ENCODE data around the gene B3GNT3.

DNA sequence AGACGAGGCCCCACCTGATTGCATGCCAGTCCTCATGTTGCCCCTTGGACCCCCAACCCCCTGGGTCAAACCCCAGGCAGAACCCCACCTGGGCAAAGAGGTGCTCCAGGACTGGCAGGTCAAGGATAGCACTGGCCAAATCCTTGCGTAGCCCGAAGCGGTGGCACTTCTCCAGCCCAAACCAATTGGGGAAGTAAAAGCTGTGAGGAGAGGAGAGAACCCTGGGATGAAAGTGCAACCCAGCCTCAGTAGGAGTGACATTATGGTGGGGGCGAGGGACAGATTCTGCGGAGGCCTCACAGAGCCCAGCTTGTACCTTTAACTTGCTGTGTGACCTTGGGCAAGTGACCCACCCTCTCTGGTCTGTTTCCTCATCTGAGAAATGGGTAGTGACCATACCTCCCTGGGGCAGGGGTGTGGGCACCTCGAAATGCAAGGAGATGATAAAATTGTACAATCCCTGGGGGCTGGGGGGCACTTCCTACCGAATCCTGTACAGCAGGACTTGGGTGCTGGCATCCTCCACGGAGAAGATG, 48.4 kb downstream of the B3GNT3 start:
- TF ChIP-seq HDAC6 (IDR thresholded peaks at IDR 0.05; ENCODE audit: low read depth, low read length) (no peak), ELF1 (tag; IDR thresholded peaks at IDR 0.05) (no peak), BCOR (IDR thresholded peaks at IDR 0.05) (peak; percentile 95)
- TF ChIP-seq, protein P1, sequence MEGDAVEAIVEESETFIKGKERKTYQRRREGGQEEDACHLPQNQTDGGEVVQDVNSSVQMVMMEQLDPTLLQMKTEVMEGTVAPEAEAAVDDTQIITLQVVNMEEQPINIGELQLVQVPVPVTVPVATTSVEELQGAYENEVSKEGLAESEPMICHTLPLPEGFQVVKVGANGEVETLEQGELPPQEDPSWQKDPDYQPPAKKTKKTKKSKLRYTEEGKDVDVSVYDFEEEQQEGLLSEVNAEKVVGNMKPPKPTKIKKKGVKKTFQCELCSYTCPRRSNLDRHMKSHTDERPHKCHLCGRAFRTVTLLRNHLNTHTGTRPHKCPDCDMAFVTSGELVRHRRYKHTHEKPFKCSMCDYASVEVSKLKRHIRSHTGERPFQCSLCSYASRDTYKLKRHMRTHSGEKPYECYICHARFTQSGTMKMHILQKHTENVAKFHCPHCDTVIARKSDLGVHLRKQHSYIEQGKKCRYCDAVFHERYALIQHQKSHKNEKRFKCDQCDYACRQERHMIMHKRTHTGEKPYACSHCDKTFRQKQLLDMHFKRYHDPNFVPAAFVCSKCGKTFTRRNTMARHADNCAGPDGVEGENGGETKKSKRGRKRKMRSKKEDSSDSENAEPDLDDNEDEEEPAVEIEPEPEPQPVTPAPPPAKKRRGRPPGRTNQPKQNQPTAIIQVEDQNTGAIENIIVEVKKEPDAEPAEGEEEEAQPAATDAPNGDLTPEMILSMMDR (IDR thresholded peaks at IDR 0.05 in 2 of 3, conservative IDR thresholded peaks at IDR 0.05 in 1 of 3; ENCODE audit: insufficient read depth in 2 of 3, low read depth in 1 of 3, low read length in 3 of 3): no peak
- TF ChIP-seq, protein P2, sequence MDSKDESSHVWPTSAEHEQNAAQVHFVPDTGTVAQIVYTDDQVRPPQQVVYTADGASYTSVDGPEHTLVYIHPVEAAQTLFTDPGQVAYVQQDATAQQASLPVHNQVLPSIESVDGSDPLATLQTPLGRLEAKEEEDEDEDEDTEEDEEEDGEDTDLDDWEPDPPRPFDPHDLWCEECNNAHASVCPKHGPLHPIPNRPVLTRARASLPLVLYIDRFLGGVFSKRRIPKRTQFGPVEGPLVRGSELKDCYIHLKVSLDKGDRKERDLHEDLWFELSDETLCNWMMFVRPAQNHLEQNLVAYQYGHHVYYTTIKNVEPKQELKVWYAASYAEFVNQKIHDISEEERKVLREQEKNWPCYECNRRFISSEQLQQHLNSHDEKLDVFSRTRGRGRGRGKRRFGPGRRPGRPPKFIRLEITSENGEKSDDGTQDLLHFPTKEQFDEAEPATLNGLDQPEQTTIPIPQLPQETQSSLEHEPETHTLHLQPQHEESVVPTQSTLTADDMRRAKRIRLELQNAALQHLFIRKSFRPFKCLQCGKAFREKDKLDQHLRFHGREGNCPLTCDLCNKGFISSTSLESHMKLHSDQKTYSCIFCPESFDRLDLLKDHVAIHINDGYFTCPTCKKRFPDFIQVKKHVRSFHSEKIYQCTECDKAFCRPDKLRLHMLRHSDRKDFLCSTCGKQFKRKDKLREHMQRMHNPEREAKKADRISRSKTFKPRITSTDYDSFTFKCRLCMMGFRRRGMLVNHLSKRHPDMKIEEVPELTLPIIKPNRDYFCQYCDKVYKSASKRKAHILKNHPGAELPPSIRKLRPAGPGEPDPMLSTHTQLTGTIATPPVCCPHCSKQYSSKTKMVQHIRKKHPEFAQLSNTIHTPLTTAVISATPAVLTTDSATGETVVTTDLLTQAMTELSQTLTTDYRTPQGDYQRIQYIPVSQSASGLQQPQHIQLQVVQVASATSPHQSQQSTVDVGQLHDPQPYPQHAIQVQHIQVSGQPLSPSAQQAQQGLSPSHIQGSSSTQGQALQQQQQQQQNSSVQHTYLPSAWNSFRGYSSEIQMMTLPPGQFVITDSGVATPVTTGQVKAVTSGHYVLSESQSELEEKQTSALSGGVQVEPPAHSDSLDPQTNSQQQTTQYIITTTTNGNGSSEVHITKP (IDR thresholded peaks at IDR 0.05; ENCODE audit: partially characterized antibody): no peak
- TF ChIP-seq, protein P3, sequence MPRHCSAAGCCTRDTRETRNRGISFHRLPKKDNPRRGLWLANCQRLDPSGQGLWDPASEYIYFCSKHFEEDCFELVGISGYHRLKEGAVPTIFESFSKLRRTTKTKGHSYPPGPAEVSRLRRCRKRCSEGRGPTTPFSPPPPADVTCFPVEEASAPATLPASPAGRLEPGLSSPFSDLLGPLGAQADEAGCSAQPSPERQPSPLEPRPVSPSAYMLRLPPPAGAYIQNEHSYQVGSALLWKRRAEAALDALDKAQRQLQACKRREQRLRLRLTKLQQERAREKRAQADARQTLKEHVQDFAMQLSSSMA (CRISPR knock-in tag; IDR thresholded peaks at IDR 0.05): no peak

Data from K562 (cell line).